ENCODE results near the gene FANCC.

DNA sequence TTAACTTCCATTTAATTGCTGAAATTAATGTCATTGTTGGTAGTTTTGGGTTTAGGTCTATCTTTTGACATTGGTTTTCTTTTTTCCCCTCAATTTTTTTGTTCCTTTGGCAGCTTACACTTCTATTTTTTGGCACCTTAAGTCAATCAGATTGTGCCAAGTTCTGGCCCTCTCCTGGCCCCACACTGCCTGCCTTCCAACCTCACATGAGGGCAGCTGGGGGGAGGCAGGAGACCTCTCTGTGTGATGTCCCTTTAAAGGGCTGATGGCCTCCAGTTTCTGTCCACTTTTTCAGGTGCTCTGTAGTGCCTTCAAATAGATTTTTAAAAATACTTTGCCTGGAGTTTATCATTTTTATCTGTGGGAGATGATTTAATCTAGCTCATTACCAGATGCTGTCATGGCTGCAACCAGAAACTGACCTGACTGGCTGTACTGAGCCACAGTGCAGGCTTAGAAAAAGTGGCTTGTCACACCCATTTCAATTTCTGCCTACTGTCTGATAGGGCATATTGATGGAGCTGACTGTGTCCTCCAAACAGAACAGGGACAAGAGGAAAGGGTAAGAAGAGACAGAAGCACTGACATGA lies 196.6 kb downstream of the FANCC start:
- no peak for TF ChIP-seq POLR2A (IDR thresholded peaks at IDR 0.05)
- TF ChIP-seq, protein P1, sequence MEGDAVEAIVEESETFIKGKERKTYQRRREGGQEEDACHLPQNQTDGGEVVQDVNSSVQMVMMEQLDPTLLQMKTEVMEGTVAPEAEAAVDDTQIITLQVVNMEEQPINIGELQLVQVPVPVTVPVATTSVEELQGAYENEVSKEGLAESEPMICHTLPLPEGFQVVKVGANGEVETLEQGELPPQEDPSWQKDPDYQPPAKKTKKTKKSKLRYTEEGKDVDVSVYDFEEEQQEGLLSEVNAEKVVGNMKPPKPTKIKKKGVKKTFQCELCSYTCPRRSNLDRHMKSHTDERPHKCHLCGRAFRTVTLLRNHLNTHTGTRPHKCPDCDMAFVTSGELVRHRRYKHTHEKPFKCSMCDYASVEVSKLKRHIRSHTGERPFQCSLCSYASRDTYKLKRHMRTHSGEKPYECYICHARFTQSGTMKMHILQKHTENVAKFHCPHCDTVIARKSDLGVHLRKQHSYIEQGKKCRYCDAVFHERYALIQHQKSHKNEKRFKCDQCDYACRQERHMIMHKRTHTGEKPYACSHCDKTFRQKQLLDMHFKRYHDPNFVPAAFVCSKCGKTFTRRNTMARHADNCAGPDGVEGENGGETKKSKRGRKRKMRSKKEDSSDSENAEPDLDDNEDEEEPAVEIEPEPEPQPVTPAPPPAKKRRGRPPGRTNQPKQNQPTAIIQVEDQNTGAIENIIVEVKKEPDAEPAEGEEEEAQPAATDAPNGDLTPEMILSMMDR (IDR thresholded peaks at IDR 0.05): no peak
